GM12872 (cell line): ENCODE data around the gene NSMCE1.

Experiments used
- TF ChIP-seq, protein P1 (sequence below): IDR thresholded peaks from 3 replicates; pipeline ENCODE4 v1.5.1; 2011; ENCODE audit warnings: low read depth, mild to moderate bottlenecking, low read length, moderate library complexity; ENCODE audit not compliant: insufficient read depth

NSMCE1 gene

DNA sequence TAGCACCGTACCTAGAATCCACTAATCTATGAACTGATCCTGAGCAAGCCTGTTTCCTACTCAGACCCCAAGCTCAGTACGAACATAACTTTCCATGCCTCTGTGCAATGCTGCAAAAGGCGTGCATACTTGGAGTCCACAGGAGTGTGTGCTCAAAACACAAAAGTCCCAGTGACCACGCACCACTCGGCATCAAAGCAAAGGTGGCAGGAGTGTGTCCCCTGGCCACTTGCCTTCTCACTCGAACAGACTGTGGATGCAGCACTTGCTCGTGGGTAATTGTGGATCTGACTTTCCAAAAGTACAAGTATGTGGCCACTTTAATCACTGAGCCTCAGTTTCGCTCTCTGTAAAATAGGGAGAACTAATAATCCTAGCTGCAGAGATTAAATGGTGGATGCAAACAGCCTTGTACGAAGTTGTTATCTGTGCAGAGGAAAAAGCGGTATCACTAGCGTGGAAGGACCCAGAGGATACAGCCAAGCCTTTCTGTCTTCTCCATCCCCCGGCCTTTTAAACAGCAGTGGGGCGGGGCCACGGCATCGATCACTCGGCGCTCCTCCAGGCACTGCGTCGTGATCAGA lies 65.6 kb downstream of the NSMCE1 start:
- TF ChIP-seq, protein P1, sequence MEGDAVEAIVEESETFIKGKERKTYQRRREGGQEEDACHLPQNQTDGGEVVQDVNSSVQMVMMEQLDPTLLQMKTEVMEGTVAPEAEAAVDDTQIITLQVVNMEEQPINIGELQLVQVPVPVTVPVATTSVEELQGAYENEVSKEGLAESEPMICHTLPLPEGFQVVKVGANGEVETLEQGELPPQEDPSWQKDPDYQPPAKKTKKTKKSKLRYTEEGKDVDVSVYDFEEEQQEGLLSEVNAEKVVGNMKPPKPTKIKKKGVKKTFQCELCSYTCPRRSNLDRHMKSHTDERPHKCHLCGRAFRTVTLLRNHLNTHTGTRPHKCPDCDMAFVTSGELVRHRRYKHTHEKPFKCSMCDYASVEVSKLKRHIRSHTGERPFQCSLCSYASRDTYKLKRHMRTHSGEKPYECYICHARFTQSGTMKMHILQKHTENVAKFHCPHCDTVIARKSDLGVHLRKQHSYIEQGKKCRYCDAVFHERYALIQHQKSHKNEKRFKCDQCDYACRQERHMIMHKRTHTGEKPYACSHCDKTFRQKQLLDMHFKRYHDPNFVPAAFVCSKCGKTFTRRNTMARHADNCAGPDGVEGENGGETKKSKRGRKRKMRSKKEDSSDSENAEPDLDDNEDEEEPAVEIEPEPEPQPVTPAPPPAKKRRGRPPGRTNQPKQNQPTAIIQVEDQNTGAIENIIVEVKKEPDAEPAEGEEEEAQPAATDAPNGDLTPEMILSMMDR: no peak

DNA sequence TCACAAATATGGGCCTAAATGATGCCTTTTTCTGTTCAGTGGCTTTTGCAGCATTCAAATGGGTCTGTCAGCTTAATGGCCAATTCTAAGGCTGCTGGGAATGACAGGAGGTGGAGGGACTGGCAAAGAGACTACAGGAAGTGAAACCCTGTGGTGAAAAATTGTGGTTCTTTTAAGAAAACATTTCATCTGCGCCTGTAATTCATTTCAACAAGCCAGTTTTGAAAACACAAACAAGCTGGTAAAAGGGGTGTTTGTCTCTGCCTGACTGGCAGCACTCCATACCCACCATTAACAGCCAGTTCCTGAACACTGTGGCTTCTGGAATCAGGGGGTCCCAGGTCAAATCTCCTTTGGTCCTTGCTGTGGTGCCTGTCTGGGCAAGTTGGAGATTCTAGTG lies 68.8 kb downstream of the NSMCE1 start:
- TF ChIP-seq, protein P1: no peak

DNA sequence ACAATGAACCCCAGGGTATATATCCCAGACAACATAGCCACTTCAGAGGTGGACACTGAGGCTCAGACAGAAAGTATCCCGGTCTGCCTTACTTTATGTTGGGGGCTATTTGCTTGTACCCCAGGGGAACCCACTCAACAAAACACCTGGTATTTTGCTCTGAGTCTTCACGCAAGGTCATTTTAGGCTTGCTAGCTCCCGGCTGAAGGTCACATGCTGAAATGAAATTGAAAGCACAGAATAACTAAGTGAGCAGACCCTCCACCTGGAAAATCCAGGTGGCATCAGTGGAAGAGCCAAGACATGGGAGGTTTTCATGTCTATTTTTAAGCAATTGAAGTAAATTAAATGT lies 69.4 kb downstream of the NSMCE1 start:
- TF ChIP-seq, protein P1: no peak

DNA sequence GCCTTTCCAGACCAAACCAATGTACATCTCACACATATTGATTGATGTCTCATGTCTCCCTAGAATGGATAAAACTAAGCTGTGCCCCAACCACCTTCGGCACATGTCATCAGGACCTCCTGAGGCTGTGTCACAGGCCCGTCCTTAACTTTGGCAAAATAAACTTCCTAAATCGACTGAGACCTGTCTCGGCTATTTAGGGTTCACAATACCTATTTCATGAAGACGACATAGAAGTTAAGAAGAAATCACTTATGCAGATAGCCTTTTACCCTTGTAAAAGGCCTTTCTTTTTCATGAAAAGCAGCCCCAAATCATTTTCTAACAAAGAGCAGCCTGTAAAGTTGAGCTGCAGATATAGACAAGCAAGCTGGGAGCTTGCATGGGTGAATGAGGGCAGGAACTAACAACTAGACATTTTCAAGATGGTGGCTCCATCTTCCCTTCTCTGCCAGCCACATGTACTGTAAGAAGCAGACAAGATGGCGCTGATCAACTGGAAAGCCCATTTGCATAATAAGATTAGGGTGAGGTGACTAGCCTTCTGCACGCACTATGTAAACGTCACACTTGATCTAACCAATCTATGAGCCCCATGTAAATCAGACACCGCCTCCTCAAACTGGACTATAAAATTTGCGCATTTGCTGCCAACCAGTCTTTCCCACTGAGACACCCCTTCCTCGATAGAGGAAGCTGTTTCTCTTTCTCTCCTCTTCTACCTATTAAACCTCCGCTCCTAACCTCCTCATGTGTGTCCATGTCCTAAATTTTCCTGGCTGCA lies 69.9 kb downstream of the NSMCE1 start:
- TF ChIP-seq, protein P1: no peak

DNA sequence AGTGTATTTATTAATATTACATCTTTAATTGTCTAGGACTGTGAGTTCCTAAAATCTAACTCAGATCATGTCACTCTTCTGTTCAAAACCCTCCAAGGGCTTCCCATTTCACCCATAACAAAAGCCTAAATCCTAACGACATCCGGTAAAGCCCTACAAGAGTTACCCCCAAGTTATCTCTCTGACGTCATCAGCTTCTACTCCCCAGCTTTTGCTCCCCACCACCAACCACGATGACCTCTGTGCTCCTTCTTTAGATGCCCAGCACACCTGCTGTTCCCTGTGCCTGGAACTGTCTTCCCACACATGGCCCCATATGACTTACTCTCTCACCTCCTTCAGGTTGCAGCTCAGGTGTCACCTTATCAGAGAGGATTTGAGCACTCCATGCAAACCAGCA lies 71.6 kb downstream of the NSMCE1 start:
- TF ChIP-seq, protein P1: no peak

DNA sequence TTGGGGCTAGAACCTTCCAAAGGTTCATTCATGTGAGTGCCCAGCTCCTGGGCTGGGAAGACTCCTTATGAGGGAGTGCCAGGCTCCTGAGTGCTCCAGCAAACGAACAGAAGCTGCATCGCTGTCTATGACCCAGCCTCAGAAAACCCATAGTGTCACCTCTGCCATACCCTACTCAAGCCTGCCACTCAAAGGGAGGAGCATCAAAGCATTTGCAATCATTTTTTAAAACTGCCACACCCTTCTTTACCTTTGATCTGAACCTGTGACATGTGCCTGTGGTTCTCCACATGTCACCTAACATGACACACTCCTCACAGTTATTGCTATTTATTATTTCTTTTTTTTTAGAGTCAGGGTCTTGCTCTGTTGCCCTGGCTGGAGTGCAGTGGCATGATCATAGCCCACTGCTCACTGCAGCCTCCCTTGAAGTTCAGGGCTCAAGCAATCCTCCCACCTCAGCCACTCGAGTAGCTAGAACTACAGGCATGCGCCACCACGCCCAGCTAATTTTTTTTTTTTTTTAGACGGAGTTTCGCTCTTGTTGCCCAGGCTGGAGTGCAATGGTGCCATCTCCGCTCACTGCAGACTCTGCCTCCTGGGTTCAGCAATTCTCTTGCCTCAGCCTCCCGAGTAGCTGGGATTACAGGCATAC lies 72.5 kb downstream of the NSMCE1 start:
- TF ChIP-seq, protein P1: no peak

DNA sequence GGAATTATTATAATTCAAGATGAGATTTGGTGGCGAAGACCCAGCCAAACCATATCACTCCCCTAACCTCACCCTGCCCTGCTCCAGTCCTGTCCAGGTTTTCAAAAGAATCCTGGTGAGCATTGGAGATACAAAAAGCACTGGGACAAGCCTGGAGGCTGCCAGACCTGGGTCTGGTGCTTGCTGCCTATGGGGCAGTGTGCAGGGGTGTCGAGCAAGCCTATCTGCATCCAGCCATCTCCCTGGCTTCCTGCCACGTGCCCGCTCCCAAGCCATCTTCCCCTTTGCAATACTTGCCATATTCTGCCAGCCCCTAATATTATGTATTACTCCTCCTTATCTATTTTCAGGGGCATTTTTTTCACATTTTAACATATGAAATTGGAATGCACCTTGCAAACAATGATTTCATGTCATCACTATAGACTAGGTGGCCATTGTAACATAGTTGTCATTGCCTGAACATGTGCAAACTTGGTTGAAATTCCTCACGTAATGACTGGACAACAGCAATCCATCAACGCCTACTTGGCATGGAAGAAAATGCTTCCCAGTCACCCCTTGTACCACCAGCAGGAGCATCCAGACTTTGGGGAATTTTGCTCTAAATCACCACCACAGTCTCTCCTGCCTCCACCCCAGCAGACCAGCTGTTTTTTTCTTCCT lies 73.4 kb downstream of the NSMCE1 start:
- TF ChIP-seq, protein P1: no peak
